Measurements from ENCODE around the gene OGFRL1.

Gene OGFRL1

GRCh38 chr6:71299541-71300470 lies 11.2 kb downstream of the OGFRL1 start:
- TF ChIP-seq EP300 (IDR thresholded peaks at IDR 0.05; ENCODE audit: borderline replicate concordance) (no peak), YY1 (IDR thresholded peaks at IDR 0.05; ENCODE audit: low read depth) (no peak), REST (IDR thresholded peaks at IDR 0.05; ENCODE audit: low read depth) (no peak), TCF12 (IDR thresholded peaks at IDR 0.05; ENCODE audit: low read depth) (no peak), CEBPB (IDR thresholded peaks at IDR 0.05) (no peak), EGR1 (IDR thresholded peaks at IDR 0.05) (no peak), FOXM1 (IDR thresholded peaks at IDR 0.05; ENCODE audit: borderline replicate concordance, low read depth) (no peak), TEAD4 (IDR thresholded peaks at IDR 0.05) (no peak), MAX (IDR thresholded peaks at IDR 0.05) (no peak), ZBTB7A (IDR thresholded peaks at IDR 0.05; ENCODE audit: low read depth) (no peak), NFIC (IDR thresholded peaks at IDR 0.05) (no peak)

- no peak for TF ChIP-seq TAF1 (IDR thresholded peaks at IDR 0.05; ENCODE audit: low read depth)
Measured at GRCh38 chr6:71300561-71301168, 12.1 kb downstream of the OGFRL1 start.

- no peak for TF ChIP-seq EP300 (IDR thresholded peaks at IDR 0.05; ENCODE audit: borderline replicate concordance)
- TF ChIP-seq EGR1 (IDR thresholded peaks at IDR 0.05) = no peak
- no peak for TF ChIP-seq FOXM1 (IDR thresholded peaks at IDR 0.05; ENCODE audit: borderline replicate concordance, low read depth)
- no peak for TF ChIP-seq REST (IDR thresholded peaks at IDR 0.05; ENCODE audit: low read depth)
- TF ChIP-seq CREB1 (IDR thresholded peaks at IDR 0.05; ENCODE audit: low read depth) = no peak
- no peak for TF ChIP-seq YY1 (IDR thresholded peaks at IDR 0.05; ENCODE audit: low read depth)
- TF ChIP-seq TAF1 (IDR thresholded peaks at IDR 0.05; ENCODE audit: low read depth) = no peak
- no peak for TF ChIP-seq NFIC (IDR thresholded peaks at IDR 0.05)
- no peak for TF ChIP-seq RAD21 (IDR thresholded peaks at IDR 0.05; ENCODE audit: low read depth)
- TF ChIP-seq TCF12 (IDR thresholded peaks at IDR 0.05; ENCODE audit: low read depth) = no peak
- TF ChIP-seq ZBTB7A (IDR thresholded peaks at IDR 0.05; ENCODE audit: low read depth) = no peak
Measured at GRCh38 chr6:71301546-71301945, 12.9 kb downstream of the OGFRL1 start.

GRCh38 chr6:71309656-71310055 lies 21.0 kb downstream of the OGFRL1 start:
- TF ChIP-seq CREB1 (IDR thresholded peaks at IDR 0.05; ENCODE audit: low read depth) = no peak
- no peak for TF ChIP-seq NFIC (IDR thresholded peaks at IDR 0.05)
- no peak for TF ChIP-seq CEBPB (IDR thresholded peaks at IDR 0.05)
- no peak for TF ChIP-seq FOXM1 (IDR thresholded peaks at IDR 0.05; ENCODE audit: borderline replicate concordance, low read depth)
- TF ChIP-seq REST (IDR thresholded peaks at IDR 0.05; ENCODE audit: low read depth) = no peak
- TF ChIP-seq YY1 (IDR thresholded peaks at IDR 0.05; ENCODE audit: low read depth) = no peak
- TF ChIP-seq ZBTB7A (IDR thresholded peaks at IDR 0.05; ENCODE audit: low read depth) = no peak
- no peak for TF ChIP-seq TEAD4 (IDR thresholded peaks at IDR 0.05)
- no peak for TF ChIP-seq USF1 (IDR thresholded peaks at IDR 0.05)
- TF ChIP-seq RAD21 (IDR thresholded peaks at IDR 0.05; ENCODE audit: low read depth) = no peak
- TF ChIP-seq TAF1 (IDR thresholded peaks at IDR 0.05; ENCODE audit: low read depth) = no peak
- TF ChIP-seq MAX (IDR thresholded peaks at IDR 0.05) = no peak
